Measurements from ENCODE around the gene CCR5.
"Not testable (repeated sequence)": the region's sequence is repeated elsewhere in the genome, so short reads cannot be mapped to it uniquely, and the experiment has no call there.

CCR5 gene

DNA sequence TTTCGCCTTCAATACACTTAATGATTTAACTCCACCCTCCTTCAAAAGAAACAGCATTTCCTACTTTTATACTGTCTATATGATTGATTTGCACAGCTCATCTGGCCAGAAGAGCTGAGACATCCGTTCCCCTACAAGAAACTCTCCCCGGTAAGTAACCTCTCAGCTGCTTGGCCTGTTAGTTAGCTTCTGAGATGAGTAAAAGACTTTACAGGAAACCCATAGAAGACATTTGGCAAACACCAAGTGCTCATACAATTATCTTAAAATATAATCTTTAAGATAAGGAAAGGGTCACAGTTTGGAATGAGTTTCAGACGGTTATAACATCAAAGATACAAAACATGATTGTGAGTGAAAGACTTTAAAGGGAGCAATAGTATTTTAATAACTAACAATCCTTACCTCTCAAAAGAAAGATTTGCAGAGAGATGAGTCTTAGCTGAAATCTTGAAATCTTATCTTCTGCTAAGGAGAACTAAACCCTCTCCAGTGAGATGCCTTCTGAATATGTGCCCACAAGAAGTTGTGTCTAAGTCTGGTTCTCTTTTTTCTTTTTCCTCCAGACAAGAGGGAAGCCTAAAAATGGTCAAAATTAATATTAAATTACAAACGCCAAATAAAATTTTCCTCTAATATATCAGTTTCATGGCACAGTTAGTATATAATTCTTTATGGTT, at the start of gene CCR5:
TSS of gene CCR5 (plus strand) at position 108 of the 680 bp plus-strand sequence. CDS start 1,957 bp downstream, outside the sequence.
- no peak for DNase-seq (ENCODE audit: low read depth, low spot score)

DNA sequence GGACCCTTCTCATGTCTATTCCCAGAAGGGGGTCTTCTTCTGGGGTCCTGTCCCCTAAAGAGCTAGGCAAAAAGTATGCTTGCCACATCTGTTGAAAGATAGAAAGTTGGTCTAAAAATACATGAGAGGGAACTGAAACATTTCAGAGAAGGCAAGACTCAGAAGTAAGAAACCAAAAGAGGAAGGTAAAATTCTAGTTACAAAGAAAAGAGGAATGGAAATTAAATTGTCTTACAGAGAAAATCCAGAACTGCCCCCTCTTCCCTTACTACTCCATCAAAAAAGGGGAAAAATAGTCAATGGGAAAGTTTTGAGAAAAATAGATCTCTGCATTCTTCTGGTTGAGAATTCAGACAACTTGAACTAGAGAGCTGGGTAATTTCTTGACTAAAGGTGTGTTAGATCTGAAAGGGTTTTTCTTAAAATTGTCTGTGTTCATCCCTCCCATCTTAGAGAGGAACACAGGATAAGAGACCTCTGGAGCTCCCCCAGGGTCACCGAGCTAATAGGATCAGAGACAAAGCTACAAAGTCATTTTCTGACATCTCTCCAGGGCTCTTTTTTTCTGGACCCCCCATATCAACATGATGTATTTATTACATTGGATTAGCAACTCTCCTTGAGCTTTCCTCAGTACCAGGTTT, 49.2 kb upstream of the CCR5 start:
- no peak for DNase-seq (ENCODE audit: low read depth, low spot score)

DNA sequence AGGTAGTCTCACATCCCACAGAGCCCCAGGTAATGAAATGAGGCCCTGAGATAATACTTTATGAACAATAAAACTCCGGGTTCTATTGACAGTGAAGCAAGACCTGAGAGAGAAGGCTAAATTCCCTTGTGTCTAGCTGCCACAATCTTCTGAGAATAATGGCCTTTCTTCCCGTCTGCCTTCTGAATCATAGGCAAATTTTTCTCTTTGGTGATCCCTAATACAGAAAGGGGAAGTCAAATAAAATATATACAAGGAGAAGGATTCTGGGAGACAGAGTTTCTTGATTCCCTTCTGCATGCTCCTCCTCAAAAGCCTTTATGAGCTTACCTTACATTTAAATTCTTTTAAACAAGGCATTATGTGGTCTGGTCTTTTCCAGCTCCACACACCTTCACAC, 46.7 kb upstream of the CCR5 start:
- no peak for DNase-seq (ENCODE audit: low read depth, low spot score)

DNA sequence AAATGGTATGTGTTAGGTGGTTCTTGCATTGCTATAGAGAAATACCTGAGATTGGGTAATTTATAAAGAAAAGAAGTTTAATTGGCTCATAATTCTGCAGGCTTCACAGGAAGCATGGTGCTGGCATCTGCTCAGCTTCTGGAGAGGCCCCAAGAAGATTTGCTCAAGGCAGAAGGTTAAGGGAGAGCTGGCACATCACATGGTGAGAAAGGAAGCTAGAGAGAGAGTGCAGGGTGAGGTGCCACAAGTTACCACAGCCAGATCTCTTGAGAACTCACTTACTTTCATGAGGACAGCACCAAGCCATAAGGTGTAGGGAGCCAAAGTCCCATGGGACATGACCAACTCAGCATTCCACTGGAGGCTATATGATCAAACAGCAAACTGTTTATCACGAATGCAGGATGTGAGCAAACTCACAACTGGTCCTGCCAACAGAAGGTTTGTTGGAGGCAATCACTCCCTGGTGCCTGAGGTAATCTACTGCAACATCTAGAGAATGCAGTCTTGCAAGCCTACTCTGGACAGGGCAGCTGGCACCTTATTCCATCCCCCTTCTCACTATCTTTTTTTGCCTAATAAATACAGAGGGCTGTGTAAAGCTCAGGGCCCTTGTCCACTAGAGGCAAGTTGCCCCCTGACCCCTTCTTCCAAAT, 45.0 kb upstream of the CCR5 start:
- no peak for DNase-seq (ENCODE audit: low read depth, low spot score)

DNA sequence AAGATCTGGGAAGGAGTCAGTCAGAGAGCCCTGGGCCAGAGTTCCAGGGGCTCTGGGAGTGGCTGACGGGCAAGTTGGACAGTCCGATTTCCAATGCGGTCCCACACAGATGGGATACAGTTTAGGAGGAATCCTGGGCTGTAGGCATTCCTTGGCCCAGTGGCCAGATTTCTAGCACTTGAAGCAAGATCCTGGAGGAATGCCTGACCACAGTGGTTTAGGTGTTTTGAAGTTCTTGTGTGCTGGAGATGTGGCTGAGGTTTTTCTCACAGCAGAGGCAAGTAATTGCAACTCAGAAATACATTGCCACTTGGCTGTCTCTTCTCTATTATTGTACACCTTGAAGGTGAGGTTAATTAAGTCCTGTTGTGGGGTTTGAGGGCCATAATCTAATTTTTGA, 40.1 kb upstream of the CCR5 start:
- DNase-seq (ENCODE audit: low read depth, low spot score) = not testable (repeated sequence)

DNA sequence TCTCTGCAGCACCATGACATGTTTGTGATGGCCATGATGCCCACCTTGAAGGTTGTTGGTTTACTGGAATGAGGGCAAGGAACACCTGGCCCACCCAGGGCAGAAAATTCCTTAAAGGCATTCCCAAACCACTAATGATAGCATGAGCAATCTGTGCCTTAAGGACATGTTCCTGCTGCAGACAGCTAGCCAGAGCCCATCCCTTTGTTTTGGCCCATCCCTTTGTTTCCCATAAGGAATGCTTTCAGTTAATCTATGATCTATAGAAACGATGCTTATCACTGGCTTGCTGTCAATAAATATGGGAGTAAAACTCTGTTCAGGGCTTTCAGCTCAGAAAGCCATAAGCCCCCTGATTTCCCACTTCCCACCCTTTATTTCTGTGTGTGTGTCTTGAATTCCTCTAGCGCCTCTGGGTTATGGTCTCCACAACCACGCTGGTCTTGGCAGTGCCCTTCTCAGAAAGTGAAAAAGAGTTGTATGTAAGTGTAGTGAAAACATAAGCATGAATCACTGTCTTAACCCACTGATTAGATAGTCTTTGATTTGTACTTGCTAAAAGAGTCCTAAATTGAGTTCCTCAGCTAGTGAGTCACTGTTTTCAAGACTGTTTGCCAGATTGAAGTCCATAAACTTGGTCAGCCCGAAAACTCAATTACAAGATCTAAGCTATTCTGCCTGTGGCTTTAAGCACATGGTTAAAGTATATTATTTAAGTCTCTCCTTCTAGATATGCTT, 35.8 kb upstream of the CCR5 start:
- no peak for DNase-seq (ENCODE audit: low read depth, low spot score)

DNA sequence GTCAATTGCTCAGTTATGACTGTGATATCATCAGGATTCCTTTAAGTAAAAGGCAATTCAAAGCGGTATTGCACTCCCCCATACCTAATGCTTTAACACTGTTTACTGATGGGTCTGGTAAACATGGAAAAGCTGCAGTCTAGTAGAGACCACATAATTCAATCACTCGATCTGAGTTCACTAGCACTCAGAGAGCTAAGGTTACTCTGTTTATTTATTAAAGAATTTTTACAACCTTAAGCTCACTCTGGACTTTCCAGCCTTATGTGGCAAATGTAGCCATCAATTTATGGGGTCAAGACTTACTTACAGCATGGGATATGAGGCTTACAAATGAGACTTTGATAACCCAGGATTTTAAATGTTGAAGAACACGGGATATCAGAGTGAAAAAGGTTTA, 35.2 kb upstream of the CCR5 start:
- DNase-seq (ENCODE audit: low read depth, low spot score) = no peak

DNA sequence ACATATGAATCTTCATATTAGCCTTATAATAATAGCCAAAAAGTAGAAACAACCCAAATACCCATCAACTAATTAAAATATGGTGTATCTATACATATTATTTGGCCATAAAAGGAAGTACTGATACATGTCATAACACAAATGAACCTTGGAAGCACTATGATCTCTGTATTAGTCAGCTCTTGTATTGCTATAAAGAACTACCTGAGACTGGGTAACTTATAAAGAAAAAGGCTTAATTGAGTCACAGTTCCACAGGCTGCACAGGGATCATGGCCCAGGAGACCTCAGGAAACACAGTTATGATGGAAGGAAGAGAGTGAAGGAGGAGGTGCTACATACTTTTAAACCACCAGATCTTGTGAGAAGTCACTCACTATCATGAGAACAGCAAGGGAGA, 32.8 kb upstream of the CCR5 start:
- no peak for DNase-seq (ENCODE audit: low read depth, low spot score)

DNA sequence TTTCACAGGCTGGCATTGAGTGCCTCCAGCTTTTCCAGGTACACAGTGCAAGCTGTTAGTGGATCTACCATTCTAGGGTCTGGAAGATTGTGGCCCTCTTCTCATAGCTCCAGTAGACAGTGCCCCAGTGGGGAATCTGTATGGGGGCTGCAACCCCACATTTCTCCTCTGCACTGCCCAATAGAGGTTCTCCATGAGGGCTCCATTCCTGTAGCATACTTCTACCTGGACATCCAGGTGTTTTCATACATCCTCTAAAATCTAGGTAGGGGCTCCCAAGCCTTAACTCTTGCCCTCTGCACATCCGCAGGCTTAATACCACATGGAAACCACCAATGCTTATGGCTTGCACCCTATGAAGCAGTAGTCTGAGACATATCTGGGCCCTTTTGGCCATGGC, 31.9 kb upstream of the CCR5 start:
- DNase-seq (ENCODE audit: low read depth, low spot score) = no peak

DNA sequence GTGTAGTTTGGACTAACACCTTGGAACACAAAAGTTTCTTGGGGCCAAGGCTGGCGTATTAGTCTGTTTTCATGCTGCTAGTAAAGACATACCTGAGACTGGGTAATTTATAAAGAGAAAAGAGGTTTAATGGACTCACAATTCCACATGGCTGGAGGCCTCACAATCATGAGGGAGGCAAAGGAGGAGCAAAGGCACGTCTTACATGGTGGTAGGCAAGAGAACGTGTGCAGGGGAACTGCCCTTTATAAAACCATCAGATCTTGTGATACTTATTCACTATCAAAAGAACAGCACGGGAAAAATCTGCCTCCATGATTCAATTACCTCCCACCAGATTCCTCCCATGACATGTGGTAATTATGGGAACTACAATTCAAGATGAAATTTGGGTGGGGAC, 26.3 kb upstream of the CCR5 start:
- DNase-seq (ENCODE audit: low read depth, low spot score) = no peak

DNA sequence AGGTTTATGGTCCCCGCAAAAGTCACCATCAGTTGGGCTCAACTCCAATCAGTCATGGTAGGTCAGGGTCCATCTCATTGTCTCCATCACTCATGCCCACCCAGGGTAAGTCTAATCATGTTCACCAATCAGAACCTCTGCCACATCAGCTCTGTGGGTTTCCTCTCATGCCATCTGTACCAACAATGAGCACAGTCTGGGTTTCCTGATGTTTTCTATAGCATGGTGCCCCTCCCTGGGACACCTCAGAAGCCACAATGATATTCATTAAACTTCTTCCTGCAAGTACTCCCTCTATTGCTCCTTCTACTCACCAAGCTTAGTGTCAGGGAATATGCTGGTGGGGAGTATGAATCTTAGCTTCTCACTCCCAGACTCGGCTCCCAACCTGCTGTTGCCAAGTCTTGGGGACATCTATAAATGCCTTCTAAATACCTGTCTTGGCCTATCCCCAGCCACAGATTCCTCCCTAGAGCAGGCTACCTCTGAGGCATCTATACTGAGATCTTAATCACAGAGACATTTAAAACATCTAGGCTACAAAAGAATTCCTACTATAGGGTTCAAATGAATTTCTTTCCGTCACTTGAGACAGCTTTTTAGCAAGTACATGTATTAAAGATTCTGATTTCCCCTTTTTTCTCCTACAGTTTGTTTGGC, 21.8 kb upstream of the CCR5 start:
- no peak for DNase-seq (ENCODE audit: low read depth, low spot score)

DNA sequence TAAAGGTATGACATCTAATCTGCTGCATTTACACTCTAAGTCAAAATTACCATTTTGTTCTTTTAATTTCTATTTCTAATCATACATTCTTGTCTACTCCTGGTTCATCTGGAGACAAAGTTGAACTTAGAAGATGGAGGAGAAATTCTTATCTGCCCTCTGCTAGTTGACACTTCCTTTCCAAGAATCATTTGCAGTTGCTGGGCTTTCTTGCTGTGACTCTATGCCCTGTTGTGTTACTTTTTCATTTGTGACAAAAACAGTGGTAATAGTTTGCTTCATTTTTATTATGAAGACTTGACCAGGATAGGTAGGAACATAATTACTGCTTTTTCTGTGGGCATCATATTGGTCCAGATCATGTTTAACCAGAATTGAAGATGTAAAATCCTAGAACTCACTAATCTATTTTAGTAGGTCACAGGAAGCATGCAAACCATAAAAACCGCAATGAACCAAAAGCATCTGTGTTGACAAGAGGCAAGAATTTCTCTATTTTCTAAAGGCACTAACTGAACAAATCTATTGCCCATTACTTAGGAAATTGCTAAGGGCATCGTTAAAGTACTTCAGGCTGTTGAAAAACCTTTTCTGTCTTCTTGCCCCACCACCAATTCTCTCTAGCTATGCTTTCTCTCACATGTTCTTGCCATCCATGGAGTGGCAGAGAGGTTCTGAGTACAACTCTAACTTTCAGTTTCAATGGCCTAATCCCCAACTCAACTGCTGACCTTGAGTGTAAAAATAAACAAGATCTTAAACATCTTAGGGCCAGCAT, 21.1 kb upstream of the CCR5 start:
- DNase-seq (ENCODE audit: low read depth, low spot score) = no peak

DNA sequence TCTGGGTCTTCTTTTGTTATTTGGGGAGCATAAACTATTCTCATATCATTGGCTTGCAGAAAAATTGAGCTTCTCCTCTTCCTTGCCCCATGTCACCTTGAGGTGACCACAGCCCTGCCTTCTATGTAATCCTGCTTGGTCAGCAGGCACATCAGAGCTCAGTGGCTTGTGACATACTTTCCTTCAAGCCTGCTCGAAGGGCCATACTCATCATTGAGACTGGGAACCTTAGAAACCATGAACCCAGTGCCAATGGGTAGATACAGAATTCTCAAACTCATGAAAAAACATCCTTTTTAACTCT, 20.5 kb upstream of the CCR5 start:
- no peak for DNase-seq (ENCODE audit: low read depth, low spot score)

DNA sequence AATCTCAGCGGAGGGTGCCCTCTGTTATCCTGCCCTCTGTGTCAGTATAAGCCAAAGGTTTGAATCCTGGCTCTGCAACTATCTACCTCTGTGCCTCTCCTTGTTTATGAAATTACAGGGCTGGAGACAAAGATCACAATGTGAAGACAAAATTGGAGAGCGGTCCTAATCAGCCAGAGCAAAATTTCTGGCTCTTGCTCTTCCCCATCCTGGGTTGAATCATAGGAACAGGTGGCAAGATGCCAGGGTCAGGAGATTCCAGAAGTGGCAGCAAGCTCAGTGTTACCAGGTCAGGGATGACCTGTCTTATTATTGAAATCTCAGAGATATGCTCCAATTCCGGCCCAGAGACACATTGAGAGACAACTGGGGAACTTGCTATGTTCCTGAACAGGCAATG, 19.1 kb upstream of the CCR5 start:
- no peak for DNase-seq (ENCODE audit: low read depth, low spot score)

DNA sequence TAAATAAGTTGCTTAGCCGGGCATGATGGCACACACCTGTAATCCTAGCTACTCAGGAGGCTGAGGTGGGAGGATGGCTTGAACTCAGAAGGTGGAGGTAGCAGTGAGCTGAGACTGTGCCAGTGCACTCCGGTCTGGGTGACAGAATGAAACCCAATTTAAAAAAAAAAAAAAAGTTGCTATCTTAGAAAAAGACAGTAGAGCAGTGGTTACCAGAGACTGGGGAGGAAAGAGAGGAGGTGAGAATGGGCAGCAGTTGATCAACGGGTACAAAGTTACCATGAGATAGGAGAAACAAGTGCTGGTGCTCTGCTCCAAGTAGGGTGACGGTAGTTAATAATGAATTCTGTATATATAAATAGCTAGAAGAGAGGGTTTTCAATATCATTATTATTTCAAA, 17.7 kb upstream of the CCR5 start:
- DNase-seq (ENCODE audit: low read depth, low spot score) = no peak

DNA sequence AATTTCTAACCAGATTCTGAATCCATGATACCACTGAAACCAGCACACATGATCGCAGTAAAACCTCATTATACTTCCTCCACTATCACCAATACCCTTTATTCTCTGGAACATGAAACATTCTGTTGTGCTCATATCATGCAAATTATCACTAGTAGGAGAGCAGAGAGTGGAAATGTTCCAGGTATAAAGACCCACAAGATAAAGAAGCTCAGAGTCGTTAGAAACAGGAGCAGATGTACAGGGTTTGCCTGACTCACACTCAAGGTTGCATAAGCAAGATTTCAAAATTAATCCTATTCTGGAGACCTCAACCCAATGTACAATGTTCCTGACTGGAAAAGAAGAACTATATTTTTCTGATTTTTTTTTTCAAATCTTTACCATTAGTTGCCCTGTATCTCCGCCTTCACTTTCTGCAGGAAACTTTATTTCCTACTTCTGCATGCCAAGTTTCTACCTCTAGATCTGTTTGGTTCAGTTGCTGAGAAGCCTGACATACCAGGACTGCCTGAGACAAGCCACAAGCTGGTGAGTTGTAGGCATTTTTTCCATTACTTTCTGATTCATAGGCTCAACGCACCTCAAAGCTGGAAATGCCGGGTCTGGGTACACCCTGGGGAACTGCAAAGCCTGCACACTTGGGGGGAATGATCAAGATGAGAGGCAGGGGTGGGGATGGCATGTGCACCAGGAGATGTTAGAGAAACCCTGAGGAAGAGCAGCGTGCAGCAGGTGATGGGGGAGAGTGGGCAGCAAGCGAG, 16.9 kb upstream of the CCR5 start, which contains the start of gene CCR2:
TSS of gene CCR2 (plus strand) at position 465 of the 764 bp plus-strand sequence. CDS start 3,417 bp downstream, outside the sequence.
- DNase-seq (ENCODE audit: low read depth, low spot score) = no peak

DNA sequence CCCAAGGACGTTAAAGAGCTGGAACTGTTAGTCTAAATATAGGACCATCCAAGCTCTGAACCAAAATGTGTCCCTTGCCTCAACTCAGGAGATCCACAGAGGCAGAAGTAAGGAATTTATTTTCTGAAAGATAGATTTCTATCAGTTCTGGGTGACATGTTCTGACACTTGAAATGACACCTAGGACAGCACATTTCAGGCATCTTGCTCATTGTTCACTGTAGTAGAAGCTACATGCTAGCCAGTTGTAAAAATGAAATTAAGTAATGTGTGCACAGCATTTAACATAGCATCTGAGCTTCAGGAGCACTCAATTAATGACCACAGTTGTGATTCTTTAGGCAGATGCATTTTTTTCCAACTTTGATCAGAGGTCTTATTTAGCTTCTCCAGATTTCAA, 16.3 kb upstream of the CCR5 start:
- no peak for DNase-seq (ENCODE audit: low read depth, low spot score)

DNA sequence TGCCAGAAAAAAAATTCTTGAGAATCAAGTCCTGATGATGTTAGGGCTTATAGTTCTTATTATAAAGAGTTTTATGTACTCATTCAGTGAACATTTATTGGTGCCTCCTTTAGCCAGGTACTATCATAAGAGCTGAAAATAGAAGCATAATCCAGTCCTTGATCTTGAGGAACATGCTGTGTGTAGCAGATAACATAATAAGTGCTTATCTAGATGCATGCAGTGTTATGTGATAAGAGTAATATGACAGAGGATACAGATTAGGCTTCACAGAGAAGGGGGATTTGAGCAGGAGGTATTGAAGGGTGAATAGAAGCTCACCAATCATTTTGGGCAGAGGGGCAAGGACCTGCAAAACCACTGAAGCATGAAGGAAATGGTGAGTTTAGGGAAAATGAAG, 15.8 kb upstream of the CCR5 start:
- DNase-seq (ENCODE audit: low read depth, low spot score) = no peak

DNA sequence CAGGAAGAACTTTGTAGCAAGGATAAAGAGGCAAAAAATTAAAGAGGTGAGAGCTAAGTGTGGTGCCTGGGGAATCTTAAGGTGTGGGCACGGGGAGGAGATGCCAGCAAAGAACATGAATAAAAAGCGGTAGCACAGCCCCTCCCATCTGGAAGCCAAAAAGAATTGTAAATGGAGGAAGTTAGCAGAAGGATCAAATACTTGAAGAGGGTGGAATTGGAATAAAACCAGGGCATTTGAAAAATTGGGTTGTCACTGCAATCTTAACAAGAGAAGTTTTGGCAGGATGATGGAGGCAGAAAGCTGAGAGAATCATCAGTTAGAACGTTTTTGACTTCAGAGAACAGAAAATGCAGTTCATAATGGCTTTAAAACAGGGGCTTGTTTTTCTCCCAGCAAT, 14.5 kb upstream of the CCR5 start:
- DNase-seq (ENCODE audit: low read depth, low spot score) = no peak

DNA sequence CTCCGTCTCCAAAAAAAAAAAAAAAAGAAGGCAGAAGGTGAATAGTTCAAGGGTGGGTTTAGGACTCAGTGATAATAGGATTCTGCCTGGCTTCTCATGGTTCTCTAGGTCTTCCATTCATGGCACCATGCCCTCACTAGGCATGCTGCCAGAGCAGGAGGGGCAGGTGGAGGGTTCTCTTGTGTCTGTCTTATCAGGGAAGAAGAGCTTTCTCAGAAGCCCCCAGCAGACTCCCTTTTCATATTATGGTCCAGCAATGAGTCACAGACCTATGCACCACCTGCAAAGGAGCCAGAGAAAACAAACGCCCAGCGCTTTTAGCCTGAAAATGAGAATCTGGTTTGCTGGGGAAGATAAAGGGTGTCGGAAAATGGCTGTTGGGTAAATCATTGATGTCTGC, 13.8 kb upstream of the CCR5 start:
- no peak for DNase-seq (ENCODE audit: low read depth, low spot score)

All from ELF-1 (cell line).